Measurements from ENCODE around the gene KCNF1.

Gene KCNF1

GRCh38 chr2:10864861-10865636 is 46.7 kb upstream of the KCNF1 start:
- Mint-ChIP-seq H3K4me3 (no peak overlapping the region), H3K27me3 (ENCODE audit: low read depth, poor library complexity) (peaks cover 38% of the 10 kb centered on the region), H3K36me3 (ENCODE audit: low read depth) (no peaks in the 10 kb centered on the region), H3K27ac (no peak overlapping the region), H3K9me3 (no peaks in the 10 kb centered on the region), H3K4me1 (peaks cover 29% of the 10 kb centered on the region)
- DNase-seq = no peak
- TF ChIP-seq CTCF (IDR thresholded peaks at IDR 0.05) = no peak

GRCh38 chr2:10865841-10866240 is 45.9 kb upstream of the KCNF1 start:
- peaks cover 32% of the 10 kb centered on the region for H3K27me3 Mint-ChIP-seq (ENCODE audit: low read depth, poor library complexity)
- H3K4me1 Mint-ChIP-seq = peaks cover 29% of the 10 kb centered on the region
- TF ChIP-seq CTCF (IDR thresholded peaks at IDR 0.05) = no peak
- no peaks in the 10 kb centered on the region for H3K9me3 Mint-ChIP-seq
- DNase-seq = no peak
- no peak overlapping the region for H3K4me3 Mint-ChIP-seq
- H3K27ac Mint-ChIP-seq = no peak overlapping the region
- H3K36me3 Mint-ChIP-seq (ENCODE audit: low read depth) = no peaks in the 10 kb centered on the region

- Mint-ChIP-seq H3K9me3 (peaks cover 13% of the 10 kb centered on the region), H3K36me3 (ENCODE audit: low read depth) (peaks cover 8% of the 10 kb centered on the region), H3K4me1 (peaks cover 22% of the 10 kb centered on the region), H3K4me3 (no peak overlapping the region), H3K27ac (no peak overlapping the region), H3K27me3 (ENCODE audit: low read depth, poor library complexity) (peaks cover 28% of the 10 kb centered on the region)
- DNase-seq = no peak
- TF ChIP-seq CTCF (IDR thresholded peaks at IDR 0.05) = no peak
Measured at GRCh38 chr2:10867692-10868420, 43.9 kb upstream of the KCNF1 start.

GRCh38 chr2:10868465-10869314 is 43.0 kb upstream of the KCNF1 start:
- Mint-ChIP-seq H3K36me3 (ENCODE audit: low read depth) (peaks cover 9% of the 10 kb centered on the region), H3K9me3 (peaks cover 19% of the 10 kb centered on the region), H3K27ac (no peak overlapping the region), H3K4me1 (peaks cover 14% of the 10 kb centered on the region), H3K4me3 (no peak overlapping the region), H3K27me3 (ENCODE audit: low read depth, poor library complexity) (peaks cover 28% of the 10 kb centered on the region)
- TF ChIP-seq CTCF (IDR thresholded peaks at IDR 0.05) = no peak
- no peak for DNase-seq

GRCh38 chr2:10871978-10872377 is 39.8 kb upstream of the KCNF1 start:
- Mint-ChIP-seq H3K4me1 (peaks cover 5% of the 10 kb centered on the region), H3K9me3 (peaks cover 19% of the 10 kb centered on the region), H3K4me3 (no peak overlapping the region), H3K36me3 (ENCODE audit: low read depth) (peaks cover 9% of the 10 kb centered on the region), H3K27ac (no peak overlapping the region), H3K27me3 (ENCODE audit: low read depth, poor library complexity) (peaks cover 12% of the 10 kb centered on the region)
- no peak for TF ChIP-seq CTCF (IDR thresholded peaks at IDR 0.05)
- no peak for DNase-seq

Data from nephron progenitor cell (in vitro differentiated cells).